ENCODE measurements around the gene EMCN. TPM values are rescaled to one million over a fixed set of nuclear protein-coding genes. Genes with fewer than 3 reads are reported as not detected.

EMCN gene
- 1.1 and 1.2 TPM in 2 replicates for total RNA-seq
- 0.28 and 4.1 TPM in 2 replicates for polyA plus RNA-seq

GRCh38 chr4:100517864-100518341 is at the start of gene EMCN:
EMCN (minus strand) TSS chr4:100518022; CDS start chr4:100517914, 108 bp downstream.
- H3K9me3 ChIP-seq (ENCODE audit: low read depth), result no peaks in the 10 kb centered on the region
- H3K4me1 ChIP-seq (ENCODE audit: low read depth), result no peaks in the 10 kb centered on the region
- no peak for TF ChIP-seq CTCF (IDR thresholded peaks at IDR 0.05; ENCODE audit: low read depth, low read length)
- DNase-seq (ENCODE audit: low read depth in 1 of 2, low spot score in 1 of 2), result peak in 1 of 2 donors; percentile 60
- no peak within 1 kb of the TSS for H3K27ac ChIP-seq
- H3K4me3 ChIP-seq, result no peak within 1 kb of the TSS
- H3K36me3 ChIP-seq, result no peaks in the 10 kb centered on the region
- no peaks in the 10 kb centered on the region for H3K27me3 ChIP-seq

GRCh38 chr4:100566396-100566795 is 48.6 kb upstream of the EMCN start:
- H3K4me3 ChIP-seq, result no peak overlapping the region
- TF ChIP-seq CTCF (IDR thresholded peaks at IDR 0.05; ENCODE audit: low read depth, low read length), result no peak
- DNase-seq (ENCODE audit: low read depth in 1 of 2, low spot score in 1 of 2), result no peak
- H3K4me1 ChIP-seq (ENCODE audit: low read depth), result no peaks in the 10 kb centered on the region
- H3K27ac ChIP-seq, result no peak overlapping the region
- no peaks in the 10 kb centered on the region for H3K9me3 ChIP-seq (ENCODE audit: low read depth)
- H3K27me3 ChIP-seq, result no peaks in the 10 kb centered on the region
- no peaks in the 10 kb centered on the region for H3K36me3 ChIP-seq

- TF ChIP-seq CTCF (IDR thresholded peaks at IDR 0.05; ENCODE audit: low read depth, low read length), result no peak
- Histone ChIP-seq H3K4me3 (no peak overlapping the region), H3K36me3 (no peaks in the 10 kb centered on the region), H3K4me1 (ENCODE audit: low read depth) (no peaks in the 10 kb centered on the region), H3K27ac (no peak overlapping the region), H3K9me3 (ENCODE audit: low read depth) (no peaks in the 10 kb centered on the region), H3K27me3 (no peaks in the 10 kb centered on the region)
- no peak for DNase-seq (ENCODE audit: low read depth in 1 of 2, low spot score in 1 of 2)
Observed at GRCh38 chr4:100557306-100557705, 39.5 kb upstream of the EMCN start.

- Histone ChIP-seq H3K36me3 (no peaks in the 10 kb centered on the region), H3K4me1 (ENCODE audit: low read depth) (no peaks in the 10 kb centered on the region), H3K9me3 (ENCODE audit: low read depth) (no peaks in the 10 kb centered on the region), H3K27me3 (no peaks in the 10 kb centered on the region), H3K4me3 (no peak overlapping the region), H3K27ac (no peak overlapping the region)
- no peak for TF ChIP-seq CTCF (IDR thresholded peaks at IDR 0.05; ENCODE audit: low read depth, low read length)
- peak in 1 of 2 donors; percentile 0 for DNase-seq (ENCODE audit: low read depth in 1 of 2, low spot score in 1 of 2)
Observed at GRCh38 chr4:100555611-100556337, 38.0 kb upstream of the EMCN start.

- Histone ChIP-seq H3K27ac (no peak overlapping the region), H3K4me3 (no peak overlapping the region), H3K36me3 (no peaks in the 10 kb centered on the region), H3K9me3 (ENCODE audit: low read depth) (no peaks in the 10 kb centered on the region), H3K4me1 (ENCODE audit: low read depth) (no peaks in the 10 kb centered on the region), H3K27me3 (no peaks in the 10 kb centered on the region)
- no peak for TF ChIP-seq CTCF (IDR thresholded peaks at IDR 0.05; ENCODE audit: low read depth, low read length)
- no peak for DNase-seq (ENCODE audit: low read depth in 1 of 2, low spot score in 1 of 2)
Observed at GRCh38 chr4:100548200-100548560, 30.4 kb upstream of the EMCN start.

Data from cardiac muscle cell (in vitro differentiated cells and primary cell).